CD4-positive, alpha-beta T cell (primary cell): ENCODE data around the gene MFSD6. TPM values are rescaled to one million over a fixed set of nuclear protein-coding genes. Genes with fewer than 3 reads are reported as not detected.

ENCODE experiments used
- ATAC-seq: fragments of 200-7000 bp; cut with Tn5 transposase; one replicate; pipeline ENCODE4 v1.10.0; 2022; ENCODE audit warnings: mild to moderate bottlenecking; ENCODE audit not compliant: poor library complexity
- CTCF ChIA-PET: fragments of 350-600 bp; sonication (Branson Sonifier 250); formaldehyde crosslinking; loops from one replicate; lab custom pipeline; 2021; ENCODE audit warnings: antibody characterized with exemption, inconsistent platforms; lab: Charles Lee
- POLR2A ChIA-PET: fragments of 350-600 bp; sonication (Branson Sonifier 250); formaldehyde crosslinking; loops from one replicate; lab custom pipeline; 2021; ENCODE audit warnings: antibody characterized with exemption, inconsistent platforms; lab: Charles Lee
- DNase-seq, 14 experiments: peaks; one replicate each; pipeline ENCODE4 v3.0.0-alpha.2; 2013 to 2020; ENCODE audit warnings: mixed read lengths in 2 of 14
- H3K27ac ChIP-seq, 2 donors: one replicate each; pipeline versions ENCODE4 v1.5.1 to v1.7.0; 2013; ENCODE audit warnings: low read length in 2 of 2, low read depth in 1 of 2, mild to moderate bottlenecking in 1 of 2
- H3K27me3 ChIP-seq, 2 experiments: 1 replicate in 1 of 2; 2 replicates in 1 of 2; pipeline versions ENCODE4 v1.6.1 to v1.7.0; 2013; ENCODE audit warnings: low read length in 2 of 2, control low read depth in 1 of 2, mild to moderate bottlenecking in 1 of 2, moderate library complexity in 1 of 2; ENCODE audit not compliant: insufficient read depth in 2 of 2, control insufficient read depth in 1 of 2
- H3K36me3 ChIP-seq: one replicate; pipeline ENCODE4 v1.6.1; 2013; ENCODE audit warnings: low read length, control low read depth; ENCODE audit not compliant: insufficient read depth
- H3K4me1 ChIP-seq: one replicate; pipeline ENCODE4 v1.6.1; 2013; ENCODE audit warnings: low read length, control low read depth; ENCODE audit not compliant: insufficient read depth
- H3K4me3 ChIP-seq: one replicate; pipeline ENCODE4 v1.5.1; 2013; ENCODE audit warnings: mild to moderate bottlenecking, low read length, moderate library complexity
- H3K9me3 ChIP-seq, 2 experiments: 1 replicate in 1 of 2; 2 replicates in 1 of 2; pipeline versions ENCODE4 v1.6.1 to v1.7.0; 2013; ENCODE audit warnings: low read length in 2 of 2, mild to moderate bottlenecking in 2 of 2, control low read depth in 1 of 2, moderate library complexity in 1 of 2; ENCODE audit not compliant: control insufficient read depth in 1 of 2, insufficient read depth in 1 of 2
- H3K27ac Mint-ChIP-seq: one replicate; pipeline ENCODE4 v1.8.0; 2020; ENCODE audit warnings: mixed read lengths
- H3K27me3 Mint-ChIP-seq: one replicate; pipeline ENCODE4 v1.8.0; 2021; ENCODE audit warnings: mixed read lengths
- H3K36me3 Mint-ChIP-seq: one replicate; pipeline ENCODE4 v1.8.0; 2021; ENCODE audit warnings: low read depth, mixed read lengths
- H3K4me1 Mint-ChIP-seq: one replicate; pipeline ENCODE4 v1.8.0; 2021; ENCODE audit warnings: low read depth, mixed read lengths
- H3K4me3 Mint-ChIP-seq: one replicate; pipeline ENCODE4 v1.8.0; 2020; ENCODE audit warnings: mild to moderate bottlenecking, mixed read lengths
- H3K9me3 Mint-ChIP-seq: one replicate; pipeline ENCODE4 v1.8.0; 2020; ENCODE audit warnings: mixed read lengths
- intact Hi-C, 2 experiments: fragments of 100-400 bp; cut with DNase I in 1 of 2; cut with micrococcal nuclease in 1 of 2; formaldehyde crosslinking; loops; one replicate each; pipeline versions ENCODE4 v1.15.1 to v1.9.0; 2023 to 2025; cut with DNase I, micrococcal nuclease
- total RNA-seq, 174 experiments: library from RNA in 2 of 174; stranded (reverse) in 2 of 174; gene quantifications; one replicate each; pipeline ENCODE4 v1.2.3 and lab custom pipeline; 2021 to 2026
- TF ChIP-seq, protein P1 (sequence below): fragments of 200-600 bp; IDR thresholded peaks from one replicate; pipeline ENCODE4 v1.8.0; 2022; ENCODE audit warnings: antibody characterized with exemption, mild to moderate bottlenecking

MFSD6 gene
- total RNA-seq, 2 experiments from 2014 or later: 41.2 to 47.8 TPM

DNA sequence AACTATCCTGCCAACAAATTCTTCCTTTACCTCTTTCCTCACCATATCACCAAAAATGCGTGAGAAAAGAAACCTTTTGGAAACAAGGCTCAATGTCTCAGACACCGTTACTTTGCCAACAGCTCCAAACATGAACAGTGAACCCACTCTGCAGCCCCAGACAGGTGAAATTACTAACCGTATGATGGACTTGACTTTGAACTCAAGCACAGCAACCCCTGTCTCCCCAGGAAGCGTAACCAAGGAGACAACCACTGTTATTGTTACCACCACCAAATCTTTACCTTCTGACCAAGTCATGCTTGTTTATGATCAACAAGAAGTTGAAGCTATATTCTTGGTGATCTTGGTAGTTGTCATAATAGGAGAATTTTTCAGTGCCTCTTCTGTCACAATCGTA is 28.4 kb downstream of the MFSD6 start:
- Histone ChIP-seq H3K36me3 (peaks cover 30% of the 10 kb centered on the region), H3K9me3 (no peaks in the 10 kb centered on the region), H3K27me3 (no peaks in the 10 kb centered on the region), H3K4me1 (peaks cover 34% of the 10 kb centered on the region), H3K4me3 (no peak overlapping the region), H3K27ac (no peak overlapping the region)
- no peak overlapping the region for H3K4me3 Mint-ChIP-seq
- no peaks in the 10 kb centered on the region for H3K27me3 Mint-ChIP-seq
- intact Hi-C loops: no loop called here
- H3K4me1 Mint-ChIP-seq: peaks cover 90% of the 10 kb centered on the region
- H3K9me3 Mint-ChIP-seq: no peaks in the 10 kb centered on the region
- peaks cover 88% of the 10 kb centered on the region for H3K36me3 Mint-ChIP-seq
- ATAC-seq (no peak), DNase-seq (no peak)
- TF ChIP-seq, protein P1, sequence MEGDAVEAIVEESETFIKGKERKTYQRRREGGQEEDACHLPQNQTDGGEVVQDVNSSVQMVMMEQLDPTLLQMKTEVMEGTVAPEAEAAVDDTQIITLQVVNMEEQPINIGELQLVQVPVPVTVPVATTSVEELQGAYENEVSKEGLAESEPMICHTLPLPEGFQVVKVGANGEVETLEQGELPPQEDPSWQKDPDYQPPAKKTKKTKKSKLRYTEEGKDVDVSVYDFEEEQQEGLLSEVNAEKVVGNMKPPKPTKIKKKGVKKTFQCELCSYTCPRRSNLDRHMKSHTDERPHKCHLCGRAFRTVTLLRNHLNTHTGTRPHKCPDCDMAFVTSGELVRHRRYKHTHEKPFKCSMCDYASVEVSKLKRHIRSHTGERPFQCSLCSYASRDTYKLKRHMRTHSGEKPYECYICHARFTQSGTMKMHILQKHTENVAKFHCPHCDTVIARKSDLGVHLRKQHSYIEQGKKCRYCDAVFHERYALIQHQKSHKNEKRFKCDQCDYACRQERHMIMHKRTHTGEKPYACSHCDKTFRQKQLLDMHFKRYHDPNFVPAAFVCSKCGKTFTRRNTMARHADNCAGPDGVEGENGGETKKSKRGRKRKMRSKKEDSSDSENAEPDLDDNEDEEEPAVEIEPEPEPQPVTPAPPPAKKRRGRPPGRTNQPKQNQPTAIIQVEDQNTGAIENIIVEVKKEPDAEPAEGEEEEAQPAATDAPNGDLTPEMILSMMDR: no peak
- ChIA-PET POLR2A (no interaction called here), CTCF (no interaction called here)
- no peak overlapping the region for H3K27ac Mint-ChIP-seq

DNA sequence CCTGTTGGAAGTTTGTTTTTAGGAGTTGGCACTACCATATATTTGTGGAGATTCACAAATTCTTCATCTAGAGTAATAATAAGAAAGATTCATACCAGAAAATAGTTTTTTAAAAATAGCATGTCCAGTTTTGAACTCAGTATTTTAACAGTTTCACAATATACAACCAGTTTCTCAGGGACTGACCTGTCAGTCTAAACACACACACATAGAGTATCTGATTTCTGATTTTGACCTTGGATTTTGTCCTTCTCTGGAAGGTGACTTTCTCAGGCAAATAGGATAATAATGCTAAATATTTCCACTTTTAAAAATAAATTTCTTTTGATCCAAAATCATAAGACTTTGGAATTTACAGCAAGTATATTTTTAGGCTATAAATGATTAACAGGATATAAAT is 32.0 kb downstream of the MFSD6 start:
- intact Hi-C loops: no loop called here
- Histone ChIP-seq H3K27me3 (no peaks in the 10 kb centered on the region), H3K36me3 (peaks cover 34% of the 10 kb centered on the region), H3K27ac (no peak overlapping the region), H3K4me3 (no peak overlapping the region), H3K9me3 (no peaks in the 10 kb centered on the region), H3K4me1 (peaks cover 23% of the 10 kb centered on the region)
- TF ChIP-seq, protein P1: no peak
- H3K36me3 Mint-ChIP-seq: peaks cover 80% of the 10 kb centered on the region
- ATAC-seq: no peak
- no peak for DNase-seq
- peaks cover 97% of the 10 kb centered on the region for H3K4me1 Mint-ChIP-seq
- H3K9me3 Mint-ChIP-seq: no peaks in the 10 kb centered on the region
- no peaks in the 10 kb centered on the region for H3K27me3 Mint-ChIP-seq
- ChIA-PET POLR2A (no interaction called here), CTCF (no interaction called here)
- no peak overlapping the region for H3K4me3 Mint-ChIP-seq
- no peak overlapping the region for H3K27ac Mint-ChIP-seq

- Histone ChIP-seq H3K27ac (no peak overlapping the region), H3K9me3 (no peaks in the 10 kb centered on the region), H3K4me1 (peaks cover 21% of the 10 kb centered on the region), H3K36me3 (peaks cover 23% of the 10 kb centered on the region), H3K4me3 (no peak overlapping the region), H3K27me3 (no peaks in the 10 kb centered on the region)
- ATAC-seq (no peak), DNase-seq (no peak)
- H3K9me3 Mint-ChIP-seq: no peaks in the 10 kb centered on the region
- TF ChIP-seq, protein P1: no peak
- H3K27ac Mint-ChIP-seq: peak overlapping the region; percentile 43
- H3K4me1 Mint-ChIP-seq: peaks cover 94% of the 10 kb centered on the region
- H3K36me3 Mint-ChIP-seq: peaks cover 66% of the 10 kb centered on the region
- H3K27me3 Mint-ChIP-seq: no peaks in the 10 kb centered on the region
- intact Hi-C loops: no loop called here
- no peak overlapping the region for H3K4me3 Mint-ChIP-seq
- POLR2A ChIA-PET: interaction anchor here (1.1 kb wide), 1 partner anchor 34 kb away, joined by 4 read pairs; no protein-coding TSS in a partner anchor
- CTCF ChIA-PET: interaction anchor here (0.8 to 1.3 kb wide), 2 partner anchors 10 to 96 kb away, joined by 3 to 4 read pairs; no protein-coding TSS in a partner anchor
Observed at GRCh38 chr2:190441564-190441963, 33.4 kb downstream of the MFSD6 start.
